GM12872 (cell line): ENCODE results near the gene PRR35.

Source experiments
- CTCF ChIP-seq: IDR thresholded peaks from 3 replicates; pipeline ENCODE4 v1.5.1; 2011; ENCODE audit warnings: low read depth, mild to moderate bottlenecking, low read length, moderate library complexity; ENCODE audit not compliant: insufficient read depth

The PRR35 gene

GRCh38 chr16:574021-574760, 14.0 kb downstream of the PRR35 start:
- no peak for TF ChIP-seq CTCF

- no peak for TF ChIP-seq CTCF
Measured at GRCh38 chr16:575354-576196, 15.4 kb downstream of the PRR35 start.

GRCh38 chr16:576197-576822, 16.1 kb downstream of the PRR35 start:
- no peak for TF ChIP-seq CTCF

DNA sequence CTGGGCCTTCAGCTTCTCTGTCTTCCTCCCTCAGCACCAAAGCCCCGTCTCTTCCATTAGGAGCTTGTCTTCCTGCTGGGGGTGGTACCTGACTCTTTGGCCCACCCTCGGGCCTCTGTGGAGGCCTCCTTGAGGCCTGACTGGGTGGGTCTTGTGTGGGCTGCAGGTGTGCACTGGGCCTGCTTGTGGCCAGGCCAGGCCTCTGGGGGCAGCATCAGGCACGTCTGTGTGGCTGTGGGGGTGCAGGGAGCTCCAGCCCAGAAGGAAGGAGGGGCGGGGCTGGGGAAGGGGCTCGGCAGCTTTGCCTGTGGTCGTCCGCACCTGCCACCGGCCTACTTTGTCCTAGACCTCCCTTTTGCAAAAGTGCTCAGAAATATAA, 16.6 kb downstream of the PRR35 start:
- TF ChIP-seq CTCF, result no peak

- TF ChIP-seq CTCF, result no peak
Measured at GRCh38 chr16:577796-578195, 17.6 kb downstream of the PRR35 start.

GRCh38 chr16:578232-578869, 18.2 kb downstream of the PRR35 start:
- no peak for TF ChIP-seq CTCF
